Natural killer cell treated with Interleukin-12 subunit alpha and Interleukin-12 subunit beta and Interleukin-15 and Interleukin-18, amount 100 ng/mL, for 72 hours (primary cell): ENCODE measurements around the gene TNFSF11. TPM values are rescaled to one million over a fixed set of nuclear protein-coding genes. Genes with fewer than 3 reads are reported as not detected.

Experiments
- ATAC-seq, 2 donors: fragments of 150-1000 bp; cut with Tn5 transposase in 1 of 2; sonication (Bioruptor Pico), chemical (Tn5 transposase) in 1 of 2; 2 replicates each; pipeline ENCODE4 v1.10.0; 2021
- DNase-seq: peaks from one replicate; pipeline ENCODE4 v3.0.0; 2022; ENCODE audit warnings: low spot score
- H3K27ac Mint-ChIP-seq, 2 donors: 1 replicate in 1 of 2; 2 replicates in 1 of 2; pipeline ENCODE4 v1.8.0; 2022; ENCODE audit warnings: mixed read lengths in 2 of 2, mild to moderate bottlenecking in 1 of 2, moderate library complexity in 1 of 2
- H3K27me3 Mint-ChIP-seq, 2 donors: 1 replicate in 1 of 2; 2 replicates in 1 of 2; pipeline ENCODE4 v1.8.0; 2022; ENCODE audit warnings: mixed read lengths in 2 of 2
- H3K36me3 Mint-ChIP-seq: one replicate; pipeline ENCODE4 v1.8.0; 2022; ENCODE audit warnings: mixed read lengths
- H3K4me1 Mint-ChIP-seq, 2 donors: 1 replicate in 1 of 2; 2 replicates in 1 of 2; pipeline ENCODE4 v1.8.0; 2022; ENCODE audit warnings: low read depth in 2 of 2, mixed read lengths in 2 of 2, mild to moderate bottlenecking in 1 of 2
- H3K4me3 Mint-ChIP-seq: one replicate; pipeline ENCODE4 v1.8.0; 2022; ENCODE audit warnings: mixed read lengths
- H3K9me3 Mint-ChIP-seq: 2 replicates; pipeline ENCODE4 v1.8.0; 2022; ENCODE audit warnings: mixed read lengths
- total RNA-seq, 2 donors: library from RNA; stranded (reverse); gene quantifications; one replicate each; pipeline ENCODE4 v1.2.3, GENCODE V29; 2022

TNFSF11 gene
- total RNA-seq, 2 donors from 2014 or later, result 2.3 to 2.8 TPM

GRCh38 chr13:42656958-42657357 lies 83.0 kb downstream of the TNFSF11 start:
- H3K4me3 Mint-ChIP-seq, result no peak overlapping the region
- no peak overlapping the region for H3K27ac Mint-ChIP-seq
- ATAC-seq (no peak), DNase-seq (no peak)
- no peaks in the 10 kb centered on the region for H3K4me1 Mint-ChIP-seq
- H3K9me3 Mint-ChIP-seq, result no peaks in the 10 kb centered on the region
- no peaks in the 10 kb centered on the region for H3K36me3 Mint-ChIP-seq
- H3K27me3 Mint-ChIP-seq, result peaks cover 31 to 69% of the 10 kb centered on the region in 2 donors

Other genes with a start within 250 kb of the TNFSF11 start
- gene FAM216B, start 207.4 kb downstream of the TNFSF11 start, total RNA-seq, result not detected